SH-SY5Y (cell line): ENCODE measurements around the gene TSPYL6.

Experiments used
- GATA2 ChIP-seq: IDR thresholded peaks from 2 replicates; pipeline ENCODE4 v1.6.1; 2011; ENCODE audit warnings: mild to moderate bottlenecking, low read depth, low read length
- GATA3 ChIP-seq: IDR thresholded peaks from 2 replicates; pipeline ENCODE4 v1.6.1; 2011; ENCODE audit warnings: low read depth, mild to moderate bottlenecking, low read length, moderate library complexity

GRCh38 chr2:54295911-54296310, 39.9 kb upstream of the TSPYL6 start:
- TF ChIP-seq GATA2 (no peak), GATA3 (no peak)
